ENCODE results near the gene GSDMA.

Gene GSDMA

GRCh38 chr17:39929646-39930407 is 33.0 kb upstream of the GSDMA start:
- no peak for DNase-seq

- DNase-seq, result no peak
Measured at GRCh38 chr17:39933912-39934311, 28.9 kb upstream of the GSDMA start.

GRCh38 chr17:39934324-39934723 is 28.5 kb upstream of the GSDMA start:
- DNase-seq, result no peak

GRCh38 chr17:39935909-39936308 is 26.9 kb upstream of the GSDMA start:
- DNase-seq, result no peak

- DNase-seq, result no peak
Measured at GRCh38 chr17:39937447-39937846, 25.4 kb upstream of the GSDMA start.

- DNase-seq, result no peak
Measured at GRCh38 chr17:39938140-39938869, 24.5 kb upstream of the GSDMA start.

GRCh38 chr17:39939106-39939505 is 23.7 kb upstream of the GSDMA start:
- no peak for DNase-seq

- no peak for DNase-seq
Measured at GRCh38 chr17:39939588-39940419, 23.0 kb upstream of the GSDMA start.

GRCh38 chr17:39943702-39944392 is 19.0 kb upstream of the GSDMA start:
- no peak for DNase-seq

GRCh38 chr17:39944393-39944711 is 18.5 kb upstream of the GSDMA start:
- DNase-seq, result no peak

- no peak for DNase-seq
Measured at GRCh38 chr17:39946551-39947330, 16.1 kb upstream of the GSDMA start.

- peak; percentile 31 for DNase-seq
Measured at GRCh38 chr17:39948489-39948828, 14.3 kb upstream of the GSDMA start.

- DNase-seq, result no peak
Measured at GRCh38 chr17:39949028-39949427, 13.8 kb upstream of the GSDMA start.

GRCh38 chr17:39950871-39951348 is 11.9 kb upstream of the GSDMA start:
- DNase-seq, result no peak

GRCh38 chr17:39951924-39952679 is 10.7 kb upstream of the GSDMA start:
- DNase-seq, result no peak

- peak; percentile 95 for DNase-seq
Measured at GRCh38 chr17:39952680-39953470, 9.9 kb upstream of the GSDMA start.

- DNase-seq, result no peak
Measured at GRCh38 chr17:39953471-39953888, 9.3 kb upstream of the GSDMA start.

- no peak for DNase-seq
Measured at GRCh38 chr17:39954876-39955275, 7.9 kb upstream of the GSDMA start.

GRCh38 chr17:39955726-39956225 is 7.0 kb upstream of the GSDMA start:
- no peak for DNase-seq

- DNase-seq, result no peak
Measured at GRCh38 chr17:39960524-39961041, 2.2 kb upstream of the GSDMA start.
